Neuronal stem cell (in vitro differentiated cells): ENCODE results near the gene SUN1.

Experiments used
- DNase-seq: peaks from one replicate; pipeline ENCODE4 v3.0.0-alpha.2; 2013; ENCODE audit warnings: low spot score
- H2AFZ ChIP-seq: one replicate; pipeline ENCODE4 v1.6.1; 2013; ENCODE audit warnings: mild to moderate bottlenecking, low read length, inconsistent platforms
- H2AK5ac ChIP-seq: 2 replicates; pipeline ENCODE4 v1.6.1; 2013; ENCODE audit warnings: low read depth, mild to moderate bottlenecking, inconsistent platforms, low read length, moderate library complexity, mixed read lengths
- H2BK120ac ChIP-seq: 2 replicates; pipeline ENCODE4 v1.6.1; 2013; ENCODE audit warnings: low read depth, mild to moderate bottlenecking, inconsistent platforms, low read length, moderate library complexity, mixed read lengths
- H2BK12ac ChIP-seq: one replicate; pipeline ENCODE4 v1.6.1; 2013; ENCODE audit warnings: low read length, inconsistent platforms
- H2BK15ac ChIP-seq: 2 replicates; pipeline ENCODE4 v1.6.1; 2013; ENCODE audit warnings: mild to moderate bottlenecking, low read length, inconsistent platforms, mixed read lengths
- H2BK5ac ChIP-seq: one replicate; pipeline ENCODE4 v1.6.1; 2013; ENCODE audit warnings: inconsistent platforms, mild to moderate bottlenecking, low read length, moderate library complexity
- H3K14ac ChIP-seq: one replicate; pipeline ENCODE4 v1.6.1; 2013; ENCODE audit warnings: low read length, inconsistent platforms
- H3K18ac ChIP-seq: 2 replicates; pipeline ENCODE4 v1.6.1; 2013; ENCODE audit warnings: low read length, inconsistent platforms
- H3K23ac ChIP-seq: 2 replicates; pipeline ENCODE4 v1.6.1; 2013; ENCODE audit warnings: low read depth, mild to moderate bottlenecking, mixed read lengths, low read length, inconsistent platforms; ENCODE audit not compliant: poor library complexity
- H3K27ac ChIP-seq: replicated peaks from 3 replicates; pipeline ENCODE4 v1.5.1; 2013; ENCODE audit warnings: low read length, inconsistent platforms
- H3K27me3 ChIP-seq, 3 experiments: 2 replicates each; pipeline ENCODE4 v1.6.1; 2013; ENCODE audit warnings: low read length in 3 of 3, mild to moderate bottlenecking in 2 of 3, inconsistent platforms in 1 of 3, low read depth in 1 of 3, mixed read lengths in 1 of 3, moderate library complexity in 1 of 3; ENCODE audit not compliant: control insufficient read depth in 3 of 3, insufficient read depth in 3 of 3
- H3K36me3 ChIP-seq, 2 donors: replicated peaks in 1 of 2; 2 replicates each; pipeline ENCODE4 v1.6.1; 2013; ENCODE audit warnings: low read length in 2 of 2; ENCODE audit not compliant: control insufficient read depth in 2 of 2, insufficient read depth in 2 of 2
- H3K4ac ChIP-seq: 2 replicates; pipeline ENCODE4 v1.6.1; 2013; ENCODE audit warnings: inconsistent platforms, mild to moderate bottlenecking, low read length, moderate library complexity
- H3K4me1 ChIP-seq, 2 donors: 1 replicate in 1 of 2; 2 replicates in 1 of 2; pipeline ENCODE4 v1.6.1; 2013; ENCODE audit warnings: low read length in 2 of 2, low read depth in 1 of 2; ENCODE audit not compliant: control insufficient read depth in 2 of 2, insufficient read depth in 1 of 2
- H3K4me2 ChIP-seq: one replicate; pipeline ENCODE4 v1.6.1; 2013; ENCODE audit warnings: mild to moderate bottlenecking, low read length, inconsistent platforms; ENCODE audit not compliant: insufficient read depth, poor library complexity, severe bottlenecking
- H3K4me3 ChIP-seq, 2 donors: 2 replicates each; pipeline ENCODE4 v1.5.1; 2013; ENCODE audit warnings: low read length in 2 of 2, mild to moderate bottlenecking in 2 of 2, inconsistent platforms in 1 of 2, moderate library complexity in 1 of 2
- H3K79me1 ChIP-seq: one replicate; pipeline ENCODE4 v1.6.1; 2013; ENCODE audit warnings: low read depth, mild to moderate bottlenecking, inconsistent platforms, low read length, moderate library complexity
- H3K9ac ChIP-seq: one replicate; pipeline ENCODE4 v1.6.1; 2013; ENCODE audit warnings: mild to moderate bottlenecking, low read depth, low read length, inconsistent platforms; ENCODE audit not compliant: poor library complexity
- H3K9me3 ChIP-seq, 2 donors: replicated peaks in 1 of 2; 2 replicates each; pipeline versions ENCODE3 to v1.6.1; 2013; ENCODE audit warnings: low read length in 2 of 2, mild to moderate bottlenecking in 2 of 2, inconsistent platforms in 1 of 2, low read depth in 1 of 2, mixed read lengths in 1 of 2, moderate library complexity in 1 of 2; ENCODE audit not compliant: control insufficient read depth in 2 of 2, insufficient read depth in 1 of 2
- H4K8ac ChIP-seq: one replicate; pipeline ENCODE4 v1.6.1; 2013; ENCODE audit warnings: low read depth, mild to moderate bottlenecking, inconsistent platforms, low read length, moderate library complexity
- H4K91ac ChIP-seq: one replicate; pipeline ENCODE4 v1.6.1; 2013; ENCODE audit warnings: low read length, low read depth, mild to moderate bottlenecking, inconsistent platforms; ENCODE audit not compliant: poor library complexity
- WGBS, 2 donors: extraction: QIAGEN DNeasy Blood & Tissue Kit; methylation state at CpG; one replicate each; pipeline ENCODE4 v1.1.7; 2013; ENCODE audit warnings: missing lambda C conversion rate in 2 of 2, mixed read lengths in 1 of 2; ENCODE audit not compliant: insufficient read length in 2 of 2, insufficient replicate concordance in 1 of 2; ENCODE audit errors: extremely low coverage in 2 of 2; 5-methylcytosine and 5-hydroxymethylcytosine counted together

The SUN1 gene

DNA sequence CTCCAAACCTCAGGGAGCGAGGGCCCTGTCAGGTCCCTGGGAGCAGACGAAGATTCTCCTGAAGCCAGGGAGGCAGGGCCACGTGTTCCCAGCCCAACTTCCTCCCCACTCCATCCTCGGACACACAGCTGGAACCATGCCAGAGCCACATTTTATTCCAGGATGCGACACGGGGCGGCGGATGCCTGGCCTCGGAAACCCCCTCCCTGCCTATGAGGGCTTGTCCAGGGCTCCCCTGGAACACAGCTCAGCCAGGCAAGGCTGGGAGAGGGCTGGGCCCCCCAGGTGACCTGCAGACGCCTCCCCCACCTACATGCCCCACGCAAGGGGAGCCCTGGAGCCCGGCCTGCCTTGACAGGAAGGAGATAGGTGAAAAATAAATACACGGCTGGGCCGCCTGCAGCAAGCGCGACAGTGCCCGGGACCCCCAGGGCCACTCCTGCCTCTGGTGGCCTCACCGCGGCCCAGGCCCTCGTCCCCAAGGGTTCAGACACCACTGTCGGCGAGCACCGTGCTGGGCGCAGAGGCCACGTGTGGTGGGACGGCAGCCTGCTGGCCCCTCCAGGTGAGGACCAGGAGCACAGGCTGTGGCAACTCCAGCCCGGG lies 65.6 kb downstream of the SUN1 start:
- Histone ChIP-seq H3K9ac (no peak overlapping the region), H2BK5ac (no peak overlapping the region), H3K27ac (no peak overlapping the region), H2AK5ac (no peak overlapping the region), H2BK12ac (no peak overlapping the region), H3K18ac (no peak overlapping the region), H4K8ac (no peak overlapping the region), H3K27me3 (no peaks in the 10 kb centered on the region), H3K9me3 (no peaks in the 10 kb centered on the region), H3K4me2 (no peak overlapping the region), H3K36me3 (peaks cover 32 to 49% of the 10 kb centered on the region in 2 donors), H3K14ac (no peak overlapping the region), H3K23ac (no peak overlapping the region), H2BK120ac (no peak overlapping the region), H2AFZ (no peak overlapping the region), H3K79me1 (peaks cover 6% of the 10 kb centered on the region), H3K4me3 (no peak overlapping the region), H3K4ac (no peak overlapping the region), H3K4me1 (peaks cover 2 to 4% of the 10 kb centered on the region in 2 donors), H2BK15ac (no peak overlapping the region), H4K91ac (no peak overlapping the region)
- DNase-seq, result no peak
- no CpG with 5 or more reads among the region's 27 CpGs for WGBS, 2 donors

DNA sequence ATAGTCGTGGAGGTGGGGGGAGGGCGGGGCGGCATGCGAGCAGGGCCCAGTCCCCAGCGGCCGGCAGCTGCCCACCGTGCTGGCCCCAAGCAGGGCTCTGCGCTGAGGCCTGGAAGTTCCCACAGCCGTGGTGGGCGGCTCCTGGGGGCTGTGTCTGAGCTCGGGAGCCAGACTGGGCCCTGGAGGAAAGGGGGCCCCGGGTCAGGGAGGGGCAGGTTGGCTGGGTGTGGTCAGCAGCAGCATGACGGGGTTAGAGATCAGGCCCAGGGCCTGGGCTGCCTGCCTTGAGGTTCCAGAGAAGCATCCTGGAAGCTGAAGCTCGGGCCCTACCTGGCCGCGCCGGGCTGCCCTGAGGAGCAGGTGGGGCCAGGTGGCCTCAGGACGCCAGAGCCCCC lies 66.2 kb downstream of the SUN1 start:
- no CpG with 5 or more reads among the region's 18 CpGs for WGBS, 2 donors

DNA sequence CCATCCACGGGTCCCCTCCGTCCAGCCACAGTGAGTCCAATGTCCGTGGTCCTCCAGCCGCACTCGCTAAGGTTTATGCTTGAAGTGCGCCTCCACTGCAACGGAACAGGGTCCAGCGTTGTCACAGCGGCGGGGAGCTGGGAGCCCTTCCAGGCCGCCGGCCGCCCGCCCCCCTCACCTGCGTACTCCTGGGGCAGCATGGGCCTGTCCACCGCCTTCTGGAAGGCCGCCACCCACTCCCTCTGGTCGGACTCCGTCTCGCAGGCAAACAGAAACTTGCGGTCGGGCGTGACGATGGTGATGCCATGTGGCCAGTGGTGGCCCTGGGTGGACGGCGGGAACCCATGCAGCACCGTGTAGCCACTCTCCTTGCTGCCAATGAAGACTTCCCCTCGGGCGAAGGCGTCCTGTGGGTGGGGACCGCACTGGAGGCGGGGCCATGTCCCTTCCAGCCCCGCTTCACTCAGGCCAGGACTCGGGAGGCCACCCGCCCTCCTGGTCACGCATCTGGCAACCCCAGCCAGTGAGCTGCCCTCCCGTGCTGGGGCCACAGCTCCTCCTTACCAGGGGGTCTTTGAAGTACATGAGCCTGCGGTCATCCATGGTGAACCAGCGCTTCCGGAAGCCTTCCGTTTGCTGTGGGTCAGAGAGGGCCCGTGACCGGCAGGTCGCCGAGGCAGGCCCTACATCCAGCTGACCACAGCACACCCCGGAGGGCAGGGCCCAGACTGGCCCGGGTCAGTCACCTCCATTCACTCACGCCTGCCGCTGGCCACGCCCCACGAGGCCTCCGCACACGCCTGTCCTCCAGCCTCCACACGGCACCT lies 66.8 kb downstream of the SUN1 start:
- no peak overlapping the region for H4K91ac ChIP-seq
- no CpG with 5 or more reads among the region's 54 CpGs for WGBS, 2 donors
- H3K4me1 ChIP-seq, result peaks cover 2 to 4% of the 10 kb centered on the region in 2 donors
- H3K79me1 ChIP-seq, result peaks cover 3% of the 10 kb centered on the region
- H3K4me3 ChIP-seq, result no peak overlapping the region
- peak overlapping the region; percentile 80 for H3K23ac ChIP-seq
- H3K14ac ChIP-seq, result peak overlapping the region; percentile 71
- H2BK5ac ChIP-seq, result peak overlapping the region; percentile 82
- H4K8ac ChIP-seq, result no peak overlapping the region
- DNase-seq, result no peak
- H3K18ac ChIP-seq, result peak overlapping the region; percentile 38
- H2AK5ac ChIP-seq, result peak overlapping the region; percentile 81
- no peak overlapping the region for H3K4me2 ChIP-seq
- no peak overlapping the region for H3K27ac ChIP-seq
- no peak overlapping the region for H2BK120ac ChIP-seq
- peaks cover 23 to 38% of the 10 kb centered on the region in 2 donors for H3K36me3 ChIP-seq
- peaks cover 0 to 2% (median 0%) of the 10 kb centered on the region in 3 experiments for H3K27me3 ChIP-seq
- H2BK15ac ChIP-seq, result no peak overlapping the region
- no peak overlapping the region for H3K4ac ChIP-seq
- H3K9me3 ChIP-seq, result no peaks in the 10 kb centered on the region
- H2AFZ ChIP-seq, result no peak overlapping the region
- peak overlapping the region; percentile 60 for H3K9ac ChIP-seq
- no peak overlapping the region for H2BK12ac ChIP-seq

More for the DNA sequence above, 66.2 kb downstream of the SUN1 start:
- H2AFZ ChIP-seq, result no peak overlapping the region
- no peaks in the 10 kb centered on the region for H3K9me3 ChIP-seq
- peaks cover 2 to 4% of the 10 kb centered on the region in 2 donors for H3K4me1 ChIP-seq
- H2BK5ac ChIP-seq, result no peak overlapping the region
- H4K8ac ChIP-seq, result no peak overlapping the region
- no peak overlapping the region for H2BK15ac ChIP-seq
- no peaks in the 10 kb centered on the region for H3K27me3 ChIP-seq
- H3K14ac ChIP-seq, result no peak overlapping the region
- H3K18ac ChIP-seq, result no peak overlapping the region
- no peak overlapping the region for H3K4ac ChIP-seq
- no peak overlapping the region for H2BK120ac ChIP-seq
- DNase-seq, result no peak
- H3K27ac ChIP-seq, result no peak overlapping the region
- H3K79me1 ChIP-seq, result peaks cover 3% of the 10 kb centered on the region
- no peak overlapping the region for H3K4me3 ChIP-seq
- no peak overlapping the region for H3K4me2 ChIP-seq
- no peak overlapping the region for H4K91ac ChIP-seq
- H2AK5ac ChIP-seq, result peak overlapping the region; percentile 81
- H2BK12ac ChIP-seq, result no peak overlapping the region
- H3K9ac ChIP-seq, result peak overlapping the region; percentile 60
- H3K36me3 ChIP-seq, result peaks cover 28 to 44% of the 10 kb centered on the region in 2 donors
- H3K23ac ChIP-seq, result peak overlapping the region; percentile 65

GRCh38 chr7:899806-900205 lies 67.5 kb downstream of the SUN1 start:
- no peak overlapping the region for H3K9ac ChIP-seq

More at GRCh38 chr7:899806-900205, 67.5 kb downstream of the SUN1 start:
- no peak overlapping the region for H2BK120ac ChIP-seq
- peak overlapping the region; percentile 82 for H2BK5ac ChIP-seq
- H3K23ac ChIP-seq, result peak overlapping the region; percentile 80
- peak overlapping the region; percentile 17 for H4K8ac ChIP-seq
- H3K9me3 ChIP-seq, result no peaks in the 10 kb centered on the region
- H3K18ac ChIP-seq, result peak overlapping the region; percentile 44
- H3K36me3 ChIP-seq, result peaks cover 18 to 30% of the 10 kb centered on the region in 2 donors
- H2AFZ ChIP-seq, result no peak overlapping the region
- H4K91ac ChIP-seq, result peak overlapping the region; percentile 30
- peaks cover 0 to 10% (median 0%) of the 10 kb centered on the region in 3 experiments for H3K27me3 ChIP-seq
- peak overlapping the region in 1 of 2 donors; percentile 17 for H3K4me3 ChIP-seq
- peak overlapping the region; percentile 66 for H3K4ac ChIP-seq
- WGBS, 2 donors, result no CpG with 5 or more reads among the region's 16 CpGs
- H3K4me1 ChIP-seq, result peaks cover 2 to 4% of the 10 kb centered on the region in 2 donors
- H3K27ac ChIP-seq, result no peak overlapping the region
- peaks cover 3% of the 10 kb centered on the region for H3K79me1 ChIP-seq
- H3K4me2 ChIP-seq, result no peak overlapping the region
- no peak overlapping the region for H3K14ac ChIP-seq
- H2BK15ac ChIP-seq, result peak overlapping the region; percentile 49
- peak overlapping the region; percentile 30 for H2BK12ac ChIP-seq
- peak overlapping the region; percentile 75 for H2AK5ac ChIP-seq
- no peak for DNase-seq
